Stomach (tissue), 4 donors: ENCODE measurements around the gene TRMU.

Experiments
- POLR2A ChIP-seq, 4 donors: fragments of 450-650 bp; IDR thresholded peaks; one replicate each; pipeline ENCODE4 v1.6.1; 2016; ENCODE audit warnings: antibody characterized with exemption in 4 of 4, control low read depth in 2 of 4, mild to moderate bottlenecking in 1 of 4, moderate library complexity in 1 of 4
- POLR2AphosphoS5 ChIP-seq, 3 donors: sonication (generic); formaldehyde crosslinking; IDR thresholded peaks; one replicate each; pipeline ENCODE4 v1.6.1; 2016; ENCODE audit warnings: antibody characterized with exemption in 3 of 3
- TF ChIP-seq, protein P1 (sequence below), 7 experiments: fragments of 450-650 bp in 4 of 7; fragments of 200-600 bp in 3 of 7; sonication (generic) in 3 of 7; IDR thresholded peaks; one replicate each; pipeline ENCODE4 v1.5.1; 2016 to 2019; ENCODE audit warnings: antibody characterized with exemption in 7 of 7, control low read depth in 2 of 7, mild to moderate bottlenecking in 1 of 7

DNA sequence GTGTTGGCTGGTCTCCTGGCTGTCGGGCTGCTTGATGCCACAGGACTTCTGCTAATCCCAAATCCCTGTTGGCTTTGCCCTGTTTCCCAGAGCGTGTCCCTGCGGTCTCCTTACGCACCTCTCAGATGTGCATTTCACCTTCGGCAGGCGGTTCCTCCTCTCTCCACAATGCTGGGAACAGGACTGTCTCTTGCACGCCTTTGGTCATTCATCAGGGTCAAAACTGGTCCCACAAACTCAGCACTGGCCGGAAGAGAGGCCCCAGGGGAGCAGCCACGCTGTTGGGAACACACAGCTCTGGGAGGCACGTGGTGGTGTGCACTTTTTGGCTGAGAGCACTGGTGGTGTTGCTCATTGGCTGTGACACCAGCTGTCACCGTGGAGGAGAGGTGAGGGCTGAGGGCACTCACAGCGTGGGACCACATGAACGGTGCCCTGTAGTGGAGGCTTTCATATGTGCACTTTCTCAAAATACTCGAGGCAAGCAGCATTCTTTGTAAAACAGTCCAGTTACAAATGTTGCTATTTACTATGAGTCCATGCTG, 15.3 kb upstream of the TRMU start:
- TF ChIP-seq POLR2AphosphoS5 (IDR thresholded peaks at IDR 0.05) (no peak), POLR2A (IDR thresholded peaks at IDR 0.05) (no peak)
- TF ChIP-seq, protein P1, sequence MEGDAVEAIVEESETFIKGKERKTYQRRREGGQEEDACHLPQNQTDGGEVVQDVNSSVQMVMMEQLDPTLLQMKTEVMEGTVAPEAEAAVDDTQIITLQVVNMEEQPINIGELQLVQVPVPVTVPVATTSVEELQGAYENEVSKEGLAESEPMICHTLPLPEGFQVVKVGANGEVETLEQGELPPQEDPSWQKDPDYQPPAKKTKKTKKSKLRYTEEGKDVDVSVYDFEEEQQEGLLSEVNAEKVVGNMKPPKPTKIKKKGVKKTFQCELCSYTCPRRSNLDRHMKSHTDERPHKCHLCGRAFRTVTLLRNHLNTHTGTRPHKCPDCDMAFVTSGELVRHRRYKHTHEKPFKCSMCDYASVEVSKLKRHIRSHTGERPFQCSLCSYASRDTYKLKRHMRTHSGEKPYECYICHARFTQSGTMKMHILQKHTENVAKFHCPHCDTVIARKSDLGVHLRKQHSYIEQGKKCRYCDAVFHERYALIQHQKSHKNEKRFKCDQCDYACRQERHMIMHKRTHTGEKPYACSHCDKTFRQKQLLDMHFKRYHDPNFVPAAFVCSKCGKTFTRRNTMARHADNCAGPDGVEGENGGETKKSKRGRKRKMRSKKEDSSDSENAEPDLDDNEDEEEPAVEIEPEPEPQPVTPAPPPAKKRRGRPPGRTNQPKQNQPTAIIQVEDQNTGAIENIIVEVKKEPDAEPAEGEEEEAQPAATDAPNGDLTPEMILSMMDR (IDR thresholded peaks at IDR 0.05), result no peak
